ENCODE measurements around the gene MTHFD1L.

The MTHFD1L gene

GRCh38 chr6:150866147-150866990 lies 867 bp downstream of the MTHFD1L start:
- peak; percentile 72 for DNase-seq

- DNase-seq, result peak; percentile 33
Measured at GRCh38 chr6:150866991-150867501, 1.5 kb downstream of the MTHFD1L start.

- no peak for DNase-seq
Measured at GRCh38 chr6:150868759-150869158, 3.3 kb downstream of the MTHFD1L start.

GRCh38 chr6:150874179-150874578 lies 8.7 kb downstream of the MTHFD1L start:
- DNase-seq, result no peak

GRCh38 chr6:150875841-150876240 lies 10.3 kb downstream of the MTHFD1L start:
- DNase-seq, result no peak

- peak; percentile 72 for DNase-seq
Measured at GRCh38 chr6:150876598-150876997, 11.1 kb downstream of the MTHFD1L start.

GRCh38 chr6:150877928-150878327 lies 12.4 kb downstream of the MTHFD1L start:
- no peak for DNase-seq

GRCh38 chr6:150878347-150879213 lies 13.1 kb downstream of the MTHFD1L start:
- no peak for DNase-seq

GRCh38 chr6:150880336-150880735 lies 14.8 kb downstream of the MTHFD1L start:
- peak; percentile 19 for DNase-seq

GRCh38 chr6:150881911-150882481 lies 16.5 kb downstream of the MTHFD1L start:
- DNase-seq, result no peak

- no peak for DNase-seq
Measured at GRCh38 chr6:150883521-150883920, 18.0 kb downstream of the MTHFD1L start.

GRCh38 chr6:150886155-150886554 lies 20.7 kb downstream of the MTHFD1L start:
- no peak for DNase-seq

- no peak for DNase-seq
Measured at GRCh38 chr6:150887978-150888563, 22.6 kb downstream of the MTHFD1L start.

- no peak for DNase-seq
Measured at GRCh38 chr6:150890346-150890745, 24.8 kb downstream of the MTHFD1L start.

- DNase-seq, result peak; percentile 91
Measured at GRCh38 chr6:150891888-150892485, 26.5 kb downstream of the MTHFD1L start.

GRCh38 chr6:150894191-150894744 lies 28.8 kb downstream of the MTHFD1L start:
- DNase-seq, result no peak

GRCh38 chr6:150894935-150895552 lies 29.5 kb downstream of the MTHFD1L start:
- DNase-seq, result peak; percentile 69

- DNase-seq, result no peak
Measured at GRCh38 chr6:150895928-150896632, 30.6 kb downstream of the MTHFD1L start.

GRCh38 chr6:150897400-150897943 lies 32.0 kb downstream of the MTHFD1L start:
- no peak for DNase-seq

GRCh38 chr6:150898399-150899170 lies 33.1 kb downstream of the MTHFD1L start:
- no peak for DNase-seq

Measured in DMS79 treated with DMSO at 0.1 percent for 48 hours (cell line).